Loucy (cell line): ENCODE data around the gene GAR1.

Experiments
- EZH2phosphoT487 ChIP-seq: fragments of 200-600 bp; IDR thresholded peaks from 2 replicates; pipeline ENCODE4 v1.6.1; 2018; ENCODE audit warnings: antibody characterized with exemption, mild to moderate bottlenecking, moderate library complexity, borderline replicate concordance
- TF ChIP-seq, protein P1 (sequence below): fragments of 200-600 bp; sonication (generic); conservative IDR thresholded peaks from 2 replicates; pipeline ENCODE4 v1.5.1; 2014; ENCODE audit warnings: mild to moderate bottlenecking, antibody characterized with exemption, low read length

DNA sequence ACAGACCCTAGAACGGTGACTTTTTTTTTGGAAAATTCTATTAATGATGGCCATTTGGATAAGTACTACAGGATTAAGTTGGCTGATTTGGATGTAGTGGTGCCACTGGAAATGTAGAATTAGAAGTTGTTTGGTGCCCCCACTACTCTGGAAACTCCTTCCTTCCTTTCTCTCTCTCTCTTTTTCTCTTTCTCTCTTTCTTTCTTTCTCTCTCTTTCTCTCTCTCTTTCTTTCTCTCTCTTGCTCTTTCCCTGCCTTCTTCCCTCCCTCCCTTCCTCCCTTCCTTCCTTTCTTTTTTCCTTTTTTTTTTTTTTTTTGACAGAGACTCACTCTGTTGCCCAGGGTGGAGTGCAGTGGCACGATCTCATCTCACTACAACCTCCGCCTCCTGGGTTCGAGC is 2.7 kb downstream of the GAR1 start:
- TF ChIP-seq, protein P1, sequence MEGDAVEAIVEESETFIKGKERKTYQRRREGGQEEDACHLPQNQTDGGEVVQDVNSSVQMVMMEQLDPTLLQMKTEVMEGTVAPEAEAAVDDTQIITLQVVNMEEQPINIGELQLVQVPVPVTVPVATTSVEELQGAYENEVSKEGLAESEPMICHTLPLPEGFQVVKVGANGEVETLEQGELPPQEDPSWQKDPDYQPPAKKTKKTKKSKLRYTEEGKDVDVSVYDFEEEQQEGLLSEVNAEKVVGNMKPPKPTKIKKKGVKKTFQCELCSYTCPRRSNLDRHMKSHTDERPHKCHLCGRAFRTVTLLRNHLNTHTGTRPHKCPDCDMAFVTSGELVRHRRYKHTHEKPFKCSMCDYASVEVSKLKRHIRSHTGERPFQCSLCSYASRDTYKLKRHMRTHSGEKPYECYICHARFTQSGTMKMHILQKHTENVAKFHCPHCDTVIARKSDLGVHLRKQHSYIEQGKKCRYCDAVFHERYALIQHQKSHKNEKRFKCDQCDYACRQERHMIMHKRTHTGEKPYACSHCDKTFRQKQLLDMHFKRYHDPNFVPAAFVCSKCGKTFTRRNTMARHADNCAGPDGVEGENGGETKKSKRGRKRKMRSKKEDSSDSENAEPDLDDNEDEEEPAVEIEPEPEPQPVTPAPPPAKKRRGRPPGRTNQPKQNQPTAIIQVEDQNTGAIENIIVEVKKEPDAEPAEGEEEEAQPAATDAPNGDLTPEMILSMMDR, result no peak
- no peak for TF ChIP-seq EZH2phosphoT487
